Nephron (organoid): Measurements from ENCODE around the gene AMN.

ENCODE experiments used
- H3K27ac Mint-ChIP-seq, 3 experiments: 2 replicates each; pipeline ENCODE4 v1.8.0; 2020; ENCODE audit warnings: mixed read lengths in 3 of 3, mild to moderate bottlenecking in 2 of 3, moderate library complexity in 1 of 3
- H3K27me3 Mint-ChIP-seq: 2 replicates; pipeline ENCODE4 v1.8.0; 2021; ENCODE audit warnings: low read depth, mild to moderate bottlenecking, moderate library complexity, mixed read lengths
- H3K36me3 Mint-ChIP-seq: 2 replicates; pipeline ENCODE4 v1.8.0; 2020; ENCODE audit warnings: low read depth, mixed read lengths
- H3K4me1 Mint-ChIP-seq: 2 replicates; pipeline ENCODE4 v1.8.0; 2020; ENCODE audit warnings: mixed read lengths
- H3K4me3 Mint-ChIP-seq, 3 experiments: 2 replicates each; pipeline ENCODE4 v1.8.0; 2020; ENCODE audit warnings: mild to moderate bottlenecking in 3 of 3, mixed read lengths in 3 of 3, moderate library complexity in 2 of 3
- H3K9me3 Mint-ChIP-seq: 2 replicates; pipeline ENCODE4 v1.8.0; 2020; ENCODE audit warnings: mixed read lengths
- TF ChIP-seq, protein P1 (sequence below), 3 experiments: fragments of 200-600 bp; sonication (generic); IDR thresholded peaks; one replicate each; pipeline ENCODE4 v1.5.0; 2021; ENCODE audit warnings: antibody characterized with exemption in 3 of 3; ENCODE audit not compliant: unreplicated experiment in 3 of 3

AMN gene

DNA sequence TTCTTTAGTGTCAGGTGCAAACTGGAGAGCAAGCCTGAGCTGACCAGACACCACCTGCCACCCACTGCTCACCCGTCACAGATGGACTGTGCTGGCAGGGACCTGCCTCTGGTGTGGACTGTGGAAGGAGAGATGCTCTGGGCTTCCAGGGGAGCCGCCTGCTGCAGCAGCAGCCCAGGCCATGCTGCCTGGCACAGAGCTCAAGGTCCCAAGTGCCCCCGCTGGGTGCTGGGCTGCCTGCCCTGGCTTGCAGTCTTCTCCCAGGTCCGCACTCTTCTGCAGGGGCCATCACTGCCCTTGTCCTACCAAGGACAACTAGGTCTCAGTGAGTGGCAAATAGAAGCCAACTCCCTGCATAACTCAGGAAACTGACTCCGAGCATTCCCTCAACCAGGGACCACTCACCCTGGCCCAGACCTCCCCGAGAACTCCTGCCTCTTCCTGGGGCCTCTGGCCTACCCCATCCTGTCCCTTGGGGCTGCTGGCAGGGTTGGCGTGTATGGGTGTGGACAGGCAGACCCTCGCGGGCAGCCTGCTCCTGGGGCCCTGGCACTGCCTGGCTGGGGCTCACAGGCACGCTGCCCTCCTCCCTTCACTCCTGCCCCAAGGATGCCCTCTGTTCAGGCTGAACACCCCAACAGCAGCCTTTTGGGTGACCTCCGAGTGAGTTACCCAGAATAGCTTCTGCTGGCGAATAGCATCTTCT lies 9.3 kb downstream of the AMN start:
- peak overlapping the region; percentile 8 to 53 (median 39) for H3K4me3 Mint-ChIP-seq
- H3K4me1 Mint-ChIP-seq: no peaks in the 10 kb centered on the region
- H3K9me3 Mint-ChIP-seq: no peaks in the 10 kb centered on the region
- H3K27ac Mint-ChIP-seq: no peak overlapping the region
- H3K27me3 Mint-ChIP-seq: peaks cover 47% of the 10 kb centered on the region
- TF ChIP-seq, protein P1, sequence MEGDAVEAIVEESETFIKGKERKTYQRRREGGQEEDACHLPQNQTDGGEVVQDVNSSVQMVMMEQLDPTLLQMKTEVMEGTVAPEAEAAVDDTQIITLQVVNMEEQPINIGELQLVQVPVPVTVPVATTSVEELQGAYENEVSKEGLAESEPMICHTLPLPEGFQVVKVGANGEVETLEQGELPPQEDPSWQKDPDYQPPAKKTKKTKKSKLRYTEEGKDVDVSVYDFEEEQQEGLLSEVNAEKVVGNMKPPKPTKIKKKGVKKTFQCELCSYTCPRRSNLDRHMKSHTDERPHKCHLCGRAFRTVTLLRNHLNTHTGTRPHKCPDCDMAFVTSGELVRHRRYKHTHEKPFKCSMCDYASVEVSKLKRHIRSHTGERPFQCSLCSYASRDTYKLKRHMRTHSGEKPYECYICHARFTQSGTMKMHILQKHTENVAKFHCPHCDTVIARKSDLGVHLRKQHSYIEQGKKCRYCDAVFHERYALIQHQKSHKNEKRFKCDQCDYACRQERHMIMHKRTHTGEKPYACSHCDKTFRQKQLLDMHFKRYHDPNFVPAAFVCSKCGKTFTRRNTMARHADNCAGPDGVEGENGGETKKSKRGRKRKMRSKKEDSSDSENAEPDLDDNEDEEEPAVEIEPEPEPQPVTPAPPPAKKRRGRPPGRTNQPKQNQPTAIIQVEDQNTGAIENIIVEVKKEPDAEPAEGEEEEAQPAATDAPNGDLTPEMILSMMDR (IDR thresholded peaks at IDR 0.05; ENCODE audit: unreplicated experiment in 3 of 3): no peak
- peaks cover 24% of the 10 kb centered on the region for H3K36me3 Mint-ChIP-seq

DNA sequence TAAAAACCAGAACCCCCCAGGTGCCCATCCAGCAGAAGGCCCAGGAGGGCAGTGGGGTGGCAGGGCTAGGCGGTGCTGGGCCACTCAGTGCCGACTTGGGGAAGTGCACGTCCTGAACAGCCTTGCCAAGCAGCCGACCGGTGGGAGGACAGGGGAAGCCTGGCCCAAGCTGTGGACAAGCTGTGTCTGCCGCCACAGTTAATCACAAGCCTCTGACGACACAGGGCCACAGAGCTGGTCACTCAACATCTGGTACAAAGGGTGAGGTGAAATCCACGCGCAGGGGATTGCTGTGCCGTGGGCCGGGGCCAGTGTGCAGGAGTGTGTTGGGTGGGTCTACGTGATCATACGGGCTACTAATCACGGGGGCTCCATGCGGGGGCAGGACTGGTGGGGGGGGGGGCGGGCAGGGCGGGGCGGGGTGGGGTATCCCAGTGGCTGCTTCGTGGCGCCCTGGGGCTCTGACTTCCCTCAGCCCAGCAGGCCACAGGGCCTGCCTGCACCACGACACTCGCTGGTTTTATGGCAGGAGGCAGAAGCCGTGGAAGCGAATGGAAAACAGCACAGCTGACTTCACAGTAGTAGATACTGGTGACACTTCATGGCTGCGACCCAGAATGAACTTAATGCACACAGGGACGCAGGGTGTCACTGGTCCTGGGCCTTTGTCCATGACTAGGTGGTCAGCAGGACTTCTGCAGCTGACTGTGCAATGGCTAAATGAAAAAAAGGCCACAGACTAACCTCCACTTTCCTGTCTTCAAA lies 10.2 kb downstream of the AMN start:
- Mint-ChIP-seq H3K4me3 (no peak overlapping the region), H3K36me3 (peaks cover 32% of the 10 kb centered on the region), H3K4me1 (no peaks in the 10 kb centered on the region), H3K27ac (no peak overlapping the region), H3K27me3 (peaks cover 38% of the 10 kb centered on the region), H3K9me3 (no peaks in the 10 kb centered on the region)
- TF ChIP-seq, protein P1 (IDR thresholded peaks at IDR 0.05; ENCODE audit: unreplicated experiment in 3 of 3): no peak

DNA sequence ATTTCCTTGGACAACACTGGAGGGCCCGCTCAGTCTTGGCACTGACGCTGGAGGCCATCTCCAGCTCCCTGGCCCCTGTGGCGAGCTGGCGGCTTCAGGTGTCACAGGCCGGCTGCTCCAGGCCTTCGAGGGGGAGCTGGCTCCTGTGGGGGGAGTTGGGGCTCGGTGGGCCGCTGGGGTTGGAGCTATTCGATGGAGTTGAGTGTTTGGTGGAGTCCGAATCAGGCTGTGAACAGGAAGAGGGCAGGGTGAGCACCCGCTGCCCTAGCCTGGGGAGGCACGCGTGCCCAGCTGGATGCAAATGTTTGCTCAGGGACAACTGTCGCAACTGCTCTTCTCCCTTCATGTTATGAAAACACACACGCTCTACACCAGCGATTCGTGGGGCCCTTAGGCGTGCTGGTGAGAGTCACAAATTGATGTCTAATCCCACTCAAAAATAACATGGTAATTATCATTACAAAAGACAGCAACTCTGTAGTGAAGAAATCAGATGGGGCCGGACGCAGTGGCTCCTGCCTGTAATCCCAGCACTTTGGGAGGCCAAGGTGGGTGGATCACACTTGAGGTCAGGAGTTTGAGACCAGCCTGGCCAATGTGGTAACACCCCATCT lies 11.3 kb downstream of the AMN start:
- H3K36me3 Mint-ChIP-seq: peaks cover 35% of the 10 kb centered on the region
- no peaks in the 10 kb centered on the region for H3K9me3 Mint-ChIP-seq
- H3K4me1 Mint-ChIP-seq: no peaks in the 10 kb centered on the region
- no peak overlapping the region for H3K27ac Mint-ChIP-seq
- H3K4me3 Mint-ChIP-seq: no peak overlapping the region
- TF ChIP-seq, protein P1 (IDR thresholded peaks at IDR 0.05; ENCODE audit: unreplicated experiment in 3 of 3): no peak
- H3K27me3 Mint-ChIP-seq: peaks cover 27% of the 10 kb centered on the region

DNA sequence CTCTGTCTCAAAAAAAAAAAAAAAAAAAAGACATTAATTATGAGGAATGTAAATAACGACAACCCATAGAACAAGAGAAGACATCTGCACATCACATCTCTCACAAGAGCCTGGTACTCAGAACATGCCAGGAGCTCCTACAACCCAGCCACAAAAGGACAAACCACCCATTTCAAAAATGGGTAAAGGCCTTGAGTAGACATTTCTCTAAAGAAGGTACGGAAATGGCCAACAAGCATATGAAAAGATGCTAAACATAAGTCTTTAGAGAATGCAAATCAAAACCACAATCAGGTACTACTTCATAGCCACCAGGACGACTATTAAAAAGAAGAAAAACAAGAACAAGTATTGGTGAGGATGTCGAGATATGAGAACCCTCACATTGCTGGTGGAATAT lies 13.3 kb downstream of the AMN start:
- Mint-ChIP-seq H3K27me3 (peaks cover 24% of the 10 kb centered on the region), H3K27ac (no peak overlapping the region), H3K36me3 (peaks cover 49% of the 10 kb centered on the region), H3K4me1 (no peaks in the 10 kb centered on the region), H3K9me3 (no peaks in the 10 kb centered on the region), H3K4me3 (no peak overlapping the region)
- TF ChIP-seq, protein P1 (IDR thresholded peaks at IDR 0.05; ENCODE audit: unreplicated experiment in 3 of 3): no peak

DNA sequence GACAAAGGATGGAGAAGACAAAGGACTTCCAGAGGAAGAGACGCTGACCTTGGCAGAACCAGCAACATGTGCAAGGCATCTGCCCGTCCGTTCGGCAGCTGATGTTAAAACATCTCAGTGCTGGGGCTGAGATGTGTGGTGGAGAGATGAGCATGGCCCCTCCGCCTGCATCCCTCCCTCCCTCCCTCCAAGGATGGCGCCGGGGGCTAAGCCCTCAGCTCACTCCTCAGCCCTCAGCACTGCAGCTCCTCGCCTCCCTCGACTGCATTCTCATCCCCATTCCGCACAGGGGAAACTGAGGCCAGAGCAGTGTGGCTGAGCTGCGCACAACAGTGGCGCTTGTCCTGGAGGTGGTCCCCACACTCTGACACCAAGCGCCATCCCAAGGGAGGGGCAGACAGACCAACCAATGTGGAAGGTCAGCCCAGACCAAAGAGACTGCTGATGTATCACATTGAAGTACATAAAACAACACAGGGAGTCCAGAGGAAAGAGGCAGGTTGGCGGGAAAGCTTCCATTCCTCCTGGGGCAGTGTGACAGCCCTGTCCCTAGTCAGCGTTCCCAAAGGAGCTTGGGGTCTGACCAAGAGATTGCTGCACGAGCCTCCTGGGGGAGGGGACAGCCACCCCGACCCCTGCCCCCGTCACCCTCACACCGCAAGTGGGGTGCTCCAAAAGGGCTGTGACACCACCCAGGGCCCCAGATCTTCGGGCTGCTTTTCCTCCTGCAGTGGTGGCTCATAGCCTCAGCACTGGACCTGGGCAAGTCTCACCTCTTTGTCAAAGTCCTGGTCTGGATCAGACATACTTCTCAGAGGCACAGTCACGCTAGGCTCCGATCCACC lies 15.1 kb downstream of the AMN start:
- no peak overlapping the region for H3K27ac Mint-ChIP-seq
- H3K4me1 Mint-ChIP-seq: no peaks in the 10 kb centered on the region
- peaks cover 58% of the 10 kb centered on the region for H3K36me3 Mint-ChIP-seq
- TF ChIP-seq, protein P1 (IDR thresholded peaks at IDR 0.05; ENCODE audit: unreplicated experiment in 3 of 3): no peak
- H3K27me3 Mint-ChIP-seq: peaks cover 6% of the 10 kb centered on the region
- no peaks in the 10 kb centered on the region for H3K9me3 Mint-ChIP-seq
- H3K4me3 Mint-ChIP-seq: no peak overlapping the region
